Measurements from ENCODE around the gene CEP112.
A peak's percentile ranks its signal among the peaks of the same experiment; 100 is the strongest.

Gene CEP112

GRCh38 chr17:66063686-66064085 is 128.2 kb downstream of the CEP112 start:
- no peak for DNase-seq

GRCh38 chr17:66056148-66056547 is 135.8 kb downstream of the CEP112 start:
- DNase-seq, result no peak

- DNase-seq, result no peak
These were observed 137.7 kb downstream of the CEP112 start for GRCh38 chr17:66054242-66054641.

GRCh38 chr17:66044083-66044482 is 147.8 kb downstream of the CEP112 start:
- no peak for DNase-seq

- no peak for DNase-seq
These were observed 148.5 kb downstream of the CEP112 start for GRCh38 chr17:66043419-66043818.

- DNase-seq, result no peak
These were observed 151.5 kb downstream of the CEP112 start for GRCh38 chr17:66040402-66040801.

GRCh38 chr17:66038125-66038524 is 153.8 kb downstream of the CEP112 start:
- no peak for DNase-seq

- no peak for DNase-seq
These were observed 154.7 kb downstream of the CEP112 start for GRCh38 chr17:66037221-66037620.

- DNase-seq, result no peak
These were observed 159.7 kb downstream of the CEP112 start for GRCh38 chr17:66032082-66032712.

GRCh38 chr17:66025551-66025950 is 166.4 kb downstream of the CEP112 start:
- no peak for DNase-seq

GRCh38 chr17:66021757-66022156 is 170.2 kb downstream of the CEP112 start:
- no peak for DNase-seq

GRCh38 chr17:66018786-66019185 is 173.1 kb downstream of the CEP112 start:
- DNase-seq, result no peak

GRCh38 chr17:66016231-66016630 is 175.7 kb downstream of the CEP112 start:
- no peak for DNase-seq

GRCh38 chr17:66008680-66009079 is 183.3 kb downstream of the CEP112 start:
- DNase-seq, result no peak

- no peak for DNase-seq
These were observed 185.3 kb downstream of the CEP112 start for GRCh38 chr17:66006654-66007053.

- no peak for DNase-seq
These were observed 189.1 kb downstream of the CEP112 start for GRCh38 chr17:66002812-66003211.

- DNase-seq, result no peak
These were observed 189.8 kb downstream of the CEP112 start for GRCh38 chr17:66002063-66002585.

GRCh38 chr17:66000216-66000615 is 191.7 kb downstream of the CEP112 start:
- no peak for DNase-seq

- DNase-seq, result no peak
These were observed 193.3 kb downstream of the CEP112 start for GRCh38 chr17:65998675-65999074.

- DNase-seq, result no peak
These were observed 197.3 kb downstream of the CEP112 start for GRCh38 chr17:65994679-65995078.

- DNase-seq, result no peak
These were observed 197.8 kb downstream of the CEP112 start for GRCh38 chr17:65994114-65994513.

GRCh38 chr17:65990593-65990992 is 201.3 kb downstream of the CEP112 start:
- no peak for DNase-seq

GRCh38 chr17:65988451-65988850 is 203.5 kb downstream of the CEP112 start:
- DNase-seq, result no peak

- DNase-seq, result peak; percentile 3
These were observed 203.9 kb downstream of the CEP112 start for GRCh38 chr17:65987988-65988387.

- DNase-seq, result no peak
These were observed 206.4 kb downstream of the CEP112 start for GRCh38 chr17:65985571-65985970.

Measured in inflammatory macrophage treated with lipopolysaccharide for 4 hours (primary cell).